Gastrocnemius medialis (tissue), 4 donors: ENCODE data around the gene UNC13C. TPM values are rescaled to one million over a fixed set of nuclear protein-coding genes. Genes with fewer than 3 reads are reported as not detected.

Experiments
- ATAC-seq, 2 donors: fragments of 150-250 bp; one replicate each; pipeline ENCODE4 v1.9.1; 2016
- DNase-seq, 2 donors: peaks; one replicate each; pipeline ENCODE4 v3.0.0-alpha.2; 2019
- H3K27ac ChIP-seq, 4 donors: fragments of 200-600 bp; sonication (generic); 1 replicate in 1 of 4; 2 replicates in 3 of 4; pipeline ENCODE4 v1.5.1; 2016 to 2018; ENCODE audit warnings: mild to moderate bottlenecking in 2 of 4, moderate library complexity in 1 of 4
- H3K27me3 ChIP-seq, 3 donors: fragments of 200-600 bp; sonication (generic) in 2 of 3; 1 replicate in 1 of 3; 2 replicates in 2 of 3; pipeline versions ENCODE4 v1.5.1 to v1.6.0; 2016 to 2019; ENCODE audit warnings: mild to moderate bottlenecking in 1 of 3, moderate library complexity in 1 of 3
- H3K36me3 ChIP-seq, 2 donors: fragments of 200-600 bp; sonication (generic) in 1 of 2; one replicate each; pipeline ENCODE4 v1.5.1; 2017 to 2018
- H3K4me1 ChIP-seq, 2 donors: fragments of 200-600 bp; sonication (generic) in 1 of 2; one replicate each; pipeline ENCODE4 v1.5.1; 2016 to 2017; ENCODE audit warnings: mild to moderate bottlenecking in 2 of 2
- H3K4me3 ChIP-seq, 4 donors: fragments of 200-600 bp; sonication (generic) in 3 of 4; 1 replicate in 1 of 4; 2 replicates in 3 of 4; pipeline ENCODE4 v1.5.1; 2016 to 2019; ENCODE audit warnings: mild to moderate bottlenecking in 2 of 4
- H3K9me3 ChIP-seq, 3 donors: fragments of 200-600 bp; sonication (generic) in 2 of 3; 1 replicate in 1 of 3; 2 replicates in 2 of 3; pipeline ENCODE4 v1.5.1; 2016 to 2019
- CTCF ChIP-seq, 5 experiments: fragments of 450-650 bp in 3 of 5; fragments of 200-600 bp in 2 of 5; sonication (generic) in 2 of 5; IDR thresholded peaks in 4 of 5; conservative IDR thresholded peaks in 1 of 5; 1 replicate in 4 of 5; 2 replicates in 1 of 5; pipeline ENCODE4 v1.5.1; 2016 to 2019; ENCODE audit warnings: antibody characterized with exemption in 5 of 5, mild to moderate bottlenecking in 3 of 5, moderate library complexity in 3 of 5
- POLR2A ChIP-seq, 2 donors: fragments of 450-650 bp; IDR thresholded peaks; one replicate each; pipeline ENCODE4 v1.6.1; 2017; ENCODE audit warnings: antibody characterized with exemption in 2 of 2, mild to moderate bottlenecking in 2 of 2, moderate library complexity in 2 of 2
- in situ Hi-C, 4 donors: fragments of 200-750 bp; cut with MboI; loops; one replicate each; pipeline versions ENCODE4 v1.15.0 to v1.8.0; 2017; ENCODE audit warnings: low sequenced_read_pairs in 4 of 4
- intact Hi-C: fragments of 100-400 bp; cut with DNase I; formaldehyde crosslinking; loops from one replicate; pipeline ENCODE4 v1.15.1; 2023; ENCODE audit warnings: low total_unique reads
- total RNA-seq, 4 donors: library from RNA; depleted of rRNA; stranded (reverse); fragments of >200 nt; gene quantifications; one replicate each; pipeline versions ENCODE4 v1.1.0 to v1.2.3, GENCODE V29; 2016

The UNC13C gene
- total RNA-seq, 4 donors from 2014 or later = 2.5 to 6.6 (median 3.6) TPM

GRCh38 chr15:54540721-54541120 lies 562.5 kb downstream of the UNC13C start:
- ATAC-seq = no peak
- H3K36me3 ChIP-seq = no peaks in the 10 kb centered on the region
- no peak overlapping the region for H3K27ac ChIP-seq
- peaks cover 0 to 4% (median 0%) of the 10 kb centered on the region in 3 donors for H3K9me3 ChIP-seq
- no peaks in the 10 kb centered on the region for H3K27me3 ChIP-seq
- no peaks in the 10 kb centered on the region for H3K4me1 ChIP-seq
- intact Hi-C loops (no loop called here), in situ Hi-C loops (no loop called here)
- TF ChIP-seq CTCF (IDR thresholded peaks at IDR 0.05 in 4 of 5, conservative IDR thresholded peaks at IDR 0.05 in 1 of 5) = no peak
- TF ChIP-seq POLR2A (IDR thresholded peaks at IDR 0.05) = no peak
- no peak overlapping the region for H3K4me3 ChIP-seq
- DNase-seq = no peak

- Histone ChIP-seq H3K4me1 (no peaks in the 10 kb centered on the region), H3K27ac (no peak overlapping the region), H3K9me3 (no peaks in the 10 kb centered on the region), H3K36me3 (no peaks in the 10 kb centered on the region), H3K4me3 (no peak overlapping the region), H3K27me3 (no peaks in the 10 kb centered on the region)
- TF ChIP-seq POLR2A (IDR thresholded peaks at IDR 0.05) = no peak
- no peak for TF ChIP-seq CTCF (IDR thresholded peaks at IDR 0.05 in 4 of 5, conservative IDR thresholded peaks at IDR 0.05 in 1 of 5)
- intact Hi-C loops = no loop called here
- ATAC-seq (no peak), DNase-seq (no peak)
- in situ Hi-C loops = no loop called here
These were observed 569.2 kb downstream of the UNC13C start for GRCh38 chr15:54547491-54547890.

- H3K4me3 ChIP-seq = no peak overlapping the region
- H3K27ac ChIP-seq = no peak overlapping the region
- no peaks in the 10 kb centered on the region for H3K9me3 ChIP-seq
- no peaks in the 10 kb centered on the region for H3K27me3 ChIP-seq
- no peaks in the 10 kb centered on the region for H3K4me1 ChIP-seq
- no peaks in the 10 kb centered on the region for H3K36me3 ChIP-seq
- intact Hi-C loops = no loop called here
- no peak for DNase-seq
- ATAC-seq = no peak
- TF ChIP-seq CTCF (IDR thresholded peaks at IDR 0.05 in 4 of 5, conservative IDR thresholded peaks at IDR 0.05 in 1 of 5) (no peak), POLR2A (IDR thresholded peaks at IDR 0.05) (no peak)
- in situ Hi-C loops = no loop called here
These were observed 572.7 kb downstream of the UNC13C start for GRCh38 chr15:54550954-54551353.

- no peak overlapping the region for H3K4me3 ChIP-seq
- no peak for TF ChIP-seq POLR2A (IDR thresholded peaks at IDR 0.05)
- TF ChIP-seq CTCF (IDR thresholded peaks at IDR 0.05 in 4 of 5, conservative IDR thresholded peaks at IDR 0.05 in 1 of 5) = no peak
- H3K27me3 ChIP-seq = no peaks in the 10 kb centered on the region
- no peak for ATAC-seq
- H3K36me3 ChIP-seq = no peaks in the 10 kb centered on the region
- DNase-seq = no peak
- in situ Hi-C loops (no loop called here), intact Hi-C loops (no loop called here)
- H3K4me1 ChIP-seq = no peaks in the 10 kb centered on the region
- H3K9me3 ChIP-seq = no peaks in the 10 kb centered on the region
- H3K27ac ChIP-seq = no peak overlapping the region
These were observed 578.0 kb downstream of the UNC13C start for GRCh38 chr15:54556231-54556630.

GRCh38 chr15:54559405-54560069 lies 581.3 kb downstream of the UNC13C start:
- no peaks in the 10 kb centered on the region for H3K9me3 ChIP-seq
- in situ Hi-C loops = no loop called here
- H3K4me1 ChIP-seq = no peaks in the 10 kb centered on the region
- no peaks in the 10 kb centered on the region for H3K36me3 ChIP-seq
- intact Hi-C loops = no loop called here
- H3K27ac ChIP-seq = no peak overlapping the region
- no peaks in the 10 kb centered on the region for H3K27me3 ChIP-seq
- no peak overlapping the region for H3K4me3 ChIP-seq
- DNase-seq (peak in 1 of 2 donors; percentile 23), ATAC-seq (no peak)
- TF ChIP-seq CTCF (IDR thresholded peaks at IDR 0.05 in 4 of 5, conservative IDR thresholded peaks at IDR 0.05 in 1 of 5) (no peak), POLR2A (IDR thresholded peaks at IDR 0.05) (no peak)
